NK-92 treated with Interleukin-12 subunit alpha and Interleukin-12 subunit beta, amount 100 ng/mL, for 24 hours (cell line): ENCODE data around the gene MYH6.

Experiments used
- DNase-seq: peaks from one replicate; lab custom pipeline; 2025; lab: John Stamatoyannopoulos, UW

The MYH6 gene

DNA sequence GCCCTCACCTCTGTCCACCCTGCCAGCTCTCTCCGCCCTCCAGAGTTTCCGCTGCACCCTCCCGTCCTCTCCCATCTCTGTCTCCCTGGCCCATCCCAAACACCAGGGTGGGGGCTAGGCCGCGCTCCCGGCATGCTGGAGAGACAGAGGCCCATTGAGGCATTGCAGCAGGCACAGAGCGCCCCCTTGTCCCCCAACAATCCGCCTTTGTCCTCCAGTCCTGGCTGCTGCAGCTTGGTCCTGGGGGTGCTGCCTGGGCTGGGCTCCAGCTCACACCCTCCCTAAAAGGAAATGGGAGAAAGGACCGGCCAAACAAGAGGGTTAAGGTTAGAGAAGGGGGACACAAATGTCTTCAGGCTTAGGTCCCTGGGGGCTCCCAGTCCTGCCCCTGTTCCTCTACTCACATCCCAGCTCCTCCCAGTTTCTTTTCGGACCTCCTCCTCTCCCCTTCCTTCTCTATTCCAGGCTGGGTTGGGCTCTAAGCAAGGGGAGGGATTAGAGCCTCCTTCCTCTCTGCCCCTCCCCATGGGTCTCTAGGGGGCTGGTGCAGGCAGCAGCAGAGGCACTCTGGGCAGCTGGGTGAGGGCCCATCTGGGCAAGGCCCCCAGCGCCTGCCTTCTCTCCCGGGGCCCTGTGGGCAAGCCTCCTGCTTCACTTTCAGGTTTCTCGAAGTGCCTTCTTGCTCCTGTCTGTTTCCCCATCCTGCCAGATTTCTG lies 31.4 kb downstream of the MYH6 start, which contains the start of gene CMTM5:
Gene CMTM5 (plus strand): TSS at position 565 of the 716 bp plus-strand sequence. CDS start 206 bp downstream, outside the sequence.
- DNase-seq, result no peak

GRCh38 chr14:23375527-23376251 lies 32.4 kb downstream of the MYH6 start:
- no peak for DNase-seq

DNA sequence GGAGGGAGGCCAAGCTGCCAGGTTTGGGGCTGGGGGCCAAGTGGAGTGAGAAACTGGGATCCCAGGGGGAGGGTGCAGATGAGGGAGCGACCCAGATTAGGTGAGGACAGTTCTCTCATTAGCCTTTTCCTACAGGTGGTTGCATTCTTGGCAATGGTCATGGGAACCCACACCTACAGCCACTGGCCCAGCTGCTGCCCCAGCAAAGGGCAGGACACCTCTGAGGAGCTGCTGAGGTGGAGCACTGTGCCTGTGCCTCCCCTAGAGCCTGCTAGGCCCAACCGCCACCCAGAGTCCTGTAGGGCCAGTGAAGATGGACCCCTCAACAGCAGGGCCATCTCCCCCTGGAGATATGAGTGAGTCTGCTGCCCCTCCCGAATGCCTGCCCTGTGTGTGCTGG lies 35.0 kb downstream of the MYH6 start:
- DNase-seq, result no peak

DNA sequence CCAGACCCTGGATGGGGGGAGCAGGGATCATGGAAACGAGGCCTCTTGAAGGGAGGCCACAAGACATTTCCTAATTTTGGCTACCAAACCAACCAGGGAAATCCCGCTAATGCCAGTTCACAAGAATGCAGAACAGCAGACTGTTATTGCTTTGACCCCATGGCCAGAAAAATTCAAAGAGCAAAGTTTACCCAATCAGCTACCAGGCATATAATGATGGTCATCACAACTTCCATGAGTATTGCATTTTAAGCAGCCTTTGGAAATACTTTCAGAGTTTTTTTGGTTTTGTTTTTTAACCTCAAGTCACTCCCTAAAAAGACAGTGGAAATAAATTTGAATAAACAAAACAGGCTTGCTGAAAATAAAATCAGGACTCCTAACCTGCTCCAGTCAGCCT lies 35.6 kb downstream of the MYH6 start, which contains the start of gene IL25:
Gene IL25 (plus strand): TSS at position 301 of the 400 bp plus-strand sequence.
- DNase-seq, result no peak

- no peak for DNase-seq
Measured at GRCh38 chr14:23371865-23372264, 36.2 kb downstream of the MYH6 start.

GRCh38 chr14:23370221-23370620 lies 37.9 kb downstream of the MYH6 start:
- DNase-seq, result no peak

- DNase-seq, result no peak
Measured at GRCh38 chr14:23366426-23366921, 41.6 kb downstream of the MYH6 start.

DNA sequence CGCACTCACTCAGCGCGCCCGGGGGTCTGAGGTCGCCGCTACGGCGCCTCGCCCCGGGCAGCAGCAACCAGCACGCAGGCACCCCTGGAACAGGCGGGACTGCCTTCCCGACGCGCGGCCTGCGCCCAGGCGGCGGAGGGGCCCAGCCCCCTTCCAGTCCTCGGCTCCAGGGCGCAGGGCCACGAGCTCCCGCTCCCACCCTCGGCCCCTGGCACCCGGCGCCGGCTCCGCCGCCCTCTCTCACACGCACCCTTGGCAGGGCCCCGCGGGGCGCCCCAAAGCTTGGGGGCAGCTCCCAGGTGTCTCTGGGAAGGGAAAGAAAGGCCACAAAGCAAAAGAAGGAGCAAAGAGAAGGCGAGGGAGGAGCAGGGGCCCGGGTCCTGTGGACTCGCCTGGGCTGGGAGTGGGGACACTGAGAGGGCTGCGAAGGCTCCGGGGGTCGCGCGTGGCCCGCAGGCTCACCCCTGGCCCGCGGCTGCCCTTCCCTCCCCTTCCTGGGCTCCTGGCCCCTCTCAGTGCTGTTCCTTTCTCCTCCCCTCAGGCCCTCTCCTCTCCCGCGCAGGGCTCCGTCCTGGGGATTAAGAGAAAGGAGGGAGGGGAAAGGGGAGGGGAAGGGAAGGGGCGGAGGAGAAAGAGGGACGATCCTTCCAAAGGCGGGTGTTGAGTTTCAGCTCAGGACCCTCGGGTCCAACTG lies 42.2 kb downstream of the MYH6 start:
- DNase-seq, result no peak

DNA sequence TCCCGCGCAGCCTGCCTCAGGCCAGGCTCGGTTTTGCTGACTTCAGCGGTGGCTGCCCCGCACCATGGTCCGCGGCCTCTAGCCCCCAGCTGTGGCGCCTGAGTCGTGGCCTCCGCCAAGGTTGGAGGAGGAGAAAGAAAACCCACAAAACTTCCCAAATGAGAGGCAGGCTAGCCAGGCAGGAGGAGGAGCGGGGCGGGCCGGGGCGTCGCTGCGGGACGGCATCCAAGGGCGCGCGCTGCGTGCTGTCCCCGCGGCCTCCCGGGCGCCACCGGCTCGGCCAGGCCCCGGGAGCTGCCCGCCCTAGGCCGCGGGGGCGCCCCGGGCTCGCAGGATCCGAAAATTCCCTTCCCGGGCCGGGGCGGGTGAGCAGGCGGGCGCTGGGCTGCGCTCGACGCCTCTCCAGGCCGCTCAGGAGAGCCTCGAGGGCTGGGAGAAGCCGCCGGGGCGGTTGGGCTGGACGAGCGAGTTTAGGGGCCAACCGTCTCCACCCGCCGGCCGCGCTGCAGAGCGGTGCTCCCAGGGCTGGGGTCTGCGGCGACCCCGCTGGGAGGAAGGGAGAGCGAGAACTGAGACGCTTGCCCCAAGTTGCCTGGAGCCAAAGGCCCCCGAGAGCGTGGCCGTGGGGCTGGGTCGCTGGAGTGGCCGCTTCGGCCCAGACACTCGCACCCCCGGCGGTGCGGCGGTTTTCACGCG lies 42.9 kb downstream of the MYH6 start, which contains the start of gene EFS:
Gene EFS (minus strand): TSS at position 137 of the 696 bp plus-strand sequence. CDS start 147 bp downstream, outside the sequence.
- no peak for DNase-seq

DNA sequence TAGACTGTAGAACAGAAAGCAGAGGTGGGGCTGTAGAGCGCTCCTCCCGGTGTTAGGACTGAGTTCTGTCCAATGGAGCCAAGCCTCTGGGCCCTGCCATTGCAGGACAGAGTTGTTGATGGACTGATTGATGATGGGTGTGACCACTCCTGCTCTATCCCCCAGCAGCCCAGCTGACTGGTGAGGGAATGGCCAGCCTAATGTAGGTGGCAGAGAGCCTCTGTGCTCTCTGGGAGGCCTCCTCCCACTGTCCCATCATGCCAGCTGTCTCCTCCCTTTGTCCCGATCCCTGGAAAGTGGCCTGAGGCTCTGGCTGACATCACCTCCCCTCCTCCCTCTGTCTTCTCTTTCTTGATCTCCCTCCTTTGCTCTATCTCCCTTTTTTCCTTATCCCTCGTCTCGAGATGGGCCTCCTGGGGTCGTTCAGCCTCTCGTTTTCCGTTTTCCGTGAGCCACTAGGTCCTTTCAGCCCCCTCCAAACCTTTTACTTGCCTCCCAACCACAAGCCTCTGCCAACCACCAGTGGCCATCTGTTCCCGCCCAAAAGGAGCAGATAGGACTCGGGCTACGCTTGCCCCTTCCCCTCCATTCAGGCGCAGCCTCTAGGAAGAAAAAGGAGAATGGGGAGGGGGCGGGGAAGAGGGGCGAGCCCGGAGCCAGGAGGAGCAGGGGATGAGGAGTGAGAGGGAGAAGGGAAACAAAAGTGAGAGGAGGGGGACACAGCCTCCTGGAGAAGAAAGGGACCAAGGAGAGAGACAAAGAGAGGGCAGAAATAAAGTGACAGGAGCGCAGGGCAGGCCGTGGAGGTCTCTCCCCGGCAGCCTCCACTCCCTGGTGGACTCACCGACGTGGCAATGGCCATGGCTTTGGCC lies 43.7 kb downstream of the MYH6 start:
- DNase-seq, result no peak

DNA sequence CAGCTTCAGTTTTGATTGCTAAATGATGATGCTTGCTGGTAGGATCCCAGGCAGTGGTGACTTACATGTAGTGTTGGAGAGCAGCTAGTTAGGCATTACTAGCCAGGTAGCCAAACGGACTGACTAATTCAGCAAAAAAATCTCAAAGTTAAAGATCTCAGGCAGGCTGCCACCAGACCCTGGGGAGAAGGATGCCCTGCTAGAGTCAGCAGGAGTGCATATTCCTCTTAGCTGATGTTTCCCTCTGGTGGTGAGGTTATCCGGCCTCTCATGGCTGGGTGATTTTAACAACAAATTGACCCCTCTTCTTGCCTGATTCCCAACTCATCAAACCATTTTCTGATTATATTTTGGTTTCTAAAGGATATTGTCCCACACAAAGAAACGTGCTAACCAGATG lies 45.9 kb downstream of the MYH6 start:
- DNase-seq, result no peak

DNA sequence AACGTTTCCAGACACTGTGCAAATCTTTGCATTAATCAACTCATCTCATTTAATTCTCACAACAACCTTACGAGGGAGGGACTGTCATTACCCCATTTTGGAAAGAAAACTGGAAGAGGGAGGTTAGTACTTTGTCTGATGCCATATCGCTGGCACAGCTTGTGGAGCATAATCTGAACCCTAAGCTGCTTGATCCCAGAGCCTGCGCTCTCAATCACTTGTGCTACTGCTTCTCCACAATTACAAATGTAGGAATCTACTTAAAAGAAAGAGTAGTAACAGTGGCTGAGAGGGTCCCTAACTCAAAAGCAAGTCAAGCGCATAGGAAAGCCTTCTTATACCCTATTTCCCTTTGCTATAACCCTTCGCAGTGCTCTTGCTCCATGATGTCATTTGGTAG lies 46.3 kb downstream of the MYH6 start:
- no peak for DNase-seq

GRCh38 chr14:23361320-23361719 lies 46.8 kb downstream of the MYH6 start:
- no peak for DNase-seq

DNA sequence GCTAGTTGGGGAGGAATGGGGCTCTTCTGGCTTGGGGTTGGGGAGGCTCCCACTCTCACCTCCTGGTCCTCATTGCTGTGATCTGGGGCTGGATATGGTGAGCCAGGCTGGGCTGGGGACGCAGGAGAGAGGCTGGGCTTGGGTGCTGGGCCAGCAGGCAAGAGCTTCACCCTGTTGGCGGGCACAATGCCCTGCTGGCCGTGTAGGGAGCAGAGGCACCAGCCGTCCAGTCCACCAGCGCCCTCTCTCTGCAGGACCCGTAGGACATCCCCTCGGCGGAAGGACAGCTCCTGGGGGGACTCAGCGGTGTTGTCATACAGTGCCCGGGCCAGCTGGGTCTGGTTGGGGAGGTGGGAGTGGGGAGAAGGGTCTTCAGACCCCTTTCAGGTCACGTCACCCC lies 47.6 kb downstream of the MYH6 start:
- DNase-seq, result no peak

DNA sequence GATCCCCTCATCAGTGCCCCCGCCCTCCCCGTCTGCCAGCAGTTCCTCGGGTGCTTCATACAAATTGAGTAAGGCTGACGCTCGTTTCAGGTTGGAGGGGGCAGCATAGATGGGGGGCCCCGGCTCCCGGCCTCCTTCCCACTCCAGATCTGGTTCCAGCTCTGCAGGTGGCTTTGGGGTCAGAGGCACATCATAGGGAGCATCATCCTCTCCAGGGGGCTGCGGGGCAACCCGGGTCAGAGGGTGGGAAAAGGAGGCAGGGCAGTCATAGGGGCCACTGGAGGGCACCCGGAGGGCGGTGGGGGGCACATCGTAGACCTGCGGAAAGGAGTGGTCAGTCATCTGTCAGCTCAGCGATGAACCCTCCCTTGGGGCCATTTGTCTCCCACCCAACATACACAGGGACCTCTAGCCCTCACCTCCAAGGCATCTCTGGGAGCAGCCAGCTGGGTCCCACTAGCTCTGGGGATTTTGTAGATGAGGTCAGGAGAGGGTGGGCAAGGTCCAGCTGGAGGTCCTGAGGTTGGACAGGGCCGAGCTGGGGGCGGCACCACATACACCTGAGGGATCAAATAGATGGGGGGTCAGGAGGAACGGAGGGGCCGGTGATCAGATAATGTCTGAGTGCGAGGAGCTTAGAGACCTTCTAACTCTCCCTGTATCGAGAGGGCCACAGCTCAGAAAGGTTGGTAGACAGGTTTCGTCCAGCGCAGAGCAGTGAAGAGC lies 48.2 kb downstream of the MYH6 start:
- DNase-seq, result no peak

GRCh38 chr14:23359167-23359626 lies 48.9 kb downstream of the MYH6 start:
- DNase-seq, result no peak

- DNase-seq, result no peak
Measured at GRCh38 chr14:23358553-23359166, 49.4 kb downstream of the MYH6 start.

GRCh38 chr14:23358042-23358441 lies 50.0 kb downstream of the MYH6 start:
- no peak for DNase-seq

DNA sequence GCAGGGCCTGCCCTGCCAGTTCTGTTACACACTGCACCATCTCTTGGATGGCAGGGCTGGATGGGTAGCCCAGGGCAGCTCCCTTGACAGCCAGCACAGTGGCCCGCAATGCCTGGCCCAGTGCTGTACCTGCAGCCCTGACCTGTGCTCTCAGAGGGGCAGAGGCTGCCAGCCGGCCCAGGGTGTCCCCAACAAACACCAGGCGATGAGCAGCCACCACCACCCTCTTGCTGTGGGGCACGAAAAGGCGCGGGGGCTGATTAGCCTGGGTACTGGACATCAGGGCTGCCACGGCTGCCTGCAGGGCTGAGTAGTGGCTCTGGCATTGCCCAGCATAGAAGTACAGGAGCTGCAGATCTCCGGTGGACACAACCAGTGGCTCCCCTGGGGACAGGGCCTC lies 50.8 kb downstream of the MYH6 start:
- DNase-seq, result no peak

DNA sequence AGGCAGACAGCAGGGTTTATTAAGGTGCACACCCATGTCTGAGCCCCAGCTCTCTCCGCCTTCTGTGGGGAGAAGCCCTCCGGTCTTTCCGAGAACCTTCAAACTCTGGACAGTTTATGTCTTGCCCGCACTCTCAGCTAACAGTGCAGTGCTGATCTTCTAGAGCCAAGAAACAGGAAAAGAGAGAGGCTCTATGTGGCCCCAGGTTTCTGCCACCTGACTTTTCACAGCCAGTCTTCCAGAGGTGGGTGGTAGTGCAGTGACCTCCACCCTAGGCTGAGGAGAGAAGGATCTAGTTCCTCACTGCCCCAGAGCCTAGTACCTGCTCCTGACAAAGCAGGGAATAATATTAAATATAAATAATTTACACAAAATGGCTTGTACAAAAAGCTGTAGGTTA lies 51.4 kb downstream of the MYH6 start:
- DNase-seq, result no peak
